ENCODE results near the gene B3GAT1. TPM values are rescaled to one million over a fixed set of nuclear protein-coding genes. Genes with fewer than 3 reads are reported as not detected.

B3GAT1 gene
- total and polyA plus RNA-seq, 12 donors: 0.04 to 0.60 (median 0.08) TPM; not detected in 6

DNA sequence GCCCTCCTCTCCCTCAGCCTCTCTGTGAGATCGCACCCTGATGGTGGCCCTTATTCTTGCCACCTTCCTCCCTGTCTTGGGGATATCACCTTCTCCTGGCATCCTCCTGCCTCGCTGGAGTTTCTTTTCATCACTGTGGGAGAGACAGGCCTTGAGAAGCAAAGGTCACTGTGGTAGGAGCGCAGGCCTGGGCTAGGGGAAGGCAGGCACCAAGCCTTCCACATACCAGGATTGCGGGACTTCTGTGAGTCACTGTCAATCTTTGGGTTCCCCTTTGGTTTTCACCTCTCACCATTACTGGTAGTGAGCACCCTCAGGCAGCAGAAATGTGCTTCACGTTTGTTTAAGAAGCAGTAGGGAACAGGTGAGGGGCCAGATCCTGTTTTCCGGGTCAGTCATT lies 31.2 kb upstream of the B3GAT1 start:
- Histone ChIP-seq H3K9me3 (no peaks in the 10 kb centered on the region), H3K27me3 (peaks cover 0 to 33% (median 15%) of the 10 kb centered on the region in 7 donors), H3K4me1 (no peaks in the 10 kb centered on the region), H3K36me3 (no peaks in the 10 kb centered on the region), H3K27ac (no peak overlapping the region), H3K4me3 (no peak overlapping the region)
- intact Hi-C loops (cut with DNase I): no loop called here
- DNase-seq: no peak
- no peak for ATAC-seq
- 65 to 66% methylated on average over 6 of the region's 6 CpGs for WGBS, 2 donors
- TF ChIP-seq, protein P1, sequence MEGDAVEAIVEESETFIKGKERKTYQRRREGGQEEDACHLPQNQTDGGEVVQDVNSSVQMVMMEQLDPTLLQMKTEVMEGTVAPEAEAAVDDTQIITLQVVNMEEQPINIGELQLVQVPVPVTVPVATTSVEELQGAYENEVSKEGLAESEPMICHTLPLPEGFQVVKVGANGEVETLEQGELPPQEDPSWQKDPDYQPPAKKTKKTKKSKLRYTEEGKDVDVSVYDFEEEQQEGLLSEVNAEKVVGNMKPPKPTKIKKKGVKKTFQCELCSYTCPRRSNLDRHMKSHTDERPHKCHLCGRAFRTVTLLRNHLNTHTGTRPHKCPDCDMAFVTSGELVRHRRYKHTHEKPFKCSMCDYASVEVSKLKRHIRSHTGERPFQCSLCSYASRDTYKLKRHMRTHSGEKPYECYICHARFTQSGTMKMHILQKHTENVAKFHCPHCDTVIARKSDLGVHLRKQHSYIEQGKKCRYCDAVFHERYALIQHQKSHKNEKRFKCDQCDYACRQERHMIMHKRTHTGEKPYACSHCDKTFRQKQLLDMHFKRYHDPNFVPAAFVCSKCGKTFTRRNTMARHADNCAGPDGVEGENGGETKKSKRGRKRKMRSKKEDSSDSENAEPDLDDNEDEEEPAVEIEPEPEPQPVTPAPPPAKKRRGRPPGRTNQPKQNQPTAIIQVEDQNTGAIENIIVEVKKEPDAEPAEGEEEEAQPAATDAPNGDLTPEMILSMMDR (IDR thresholded peaks at IDR 0.05): no peak

DNA sequence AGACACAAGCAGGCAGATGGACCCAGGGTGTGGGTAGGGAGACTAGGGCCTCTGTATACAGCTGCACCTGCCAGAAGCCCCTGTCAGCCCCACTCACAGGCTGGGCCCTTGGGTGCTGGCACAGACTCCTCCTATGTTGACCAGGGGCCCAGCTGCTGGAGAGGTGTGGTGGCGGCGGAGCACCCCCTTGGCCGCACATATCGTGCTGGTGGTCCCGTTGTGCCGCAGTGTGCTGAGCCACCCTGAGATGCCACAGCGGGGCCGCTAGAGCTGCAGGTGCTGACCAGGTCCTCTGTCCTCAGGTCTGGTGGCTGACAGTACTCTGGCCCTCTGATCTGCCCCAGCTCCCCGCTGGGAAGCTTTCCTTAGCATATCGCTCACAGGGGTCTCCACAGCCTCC lies 30.2 kb upstream of the B3GAT1 start:
- no peak for ATAC-seq
- intact Hi-C loops (cut with DNase I): no loop called here
- WGBS, 2 donors: 81 to 90% methylated on average over 10 of the region's 10 CpGs

DNA sequence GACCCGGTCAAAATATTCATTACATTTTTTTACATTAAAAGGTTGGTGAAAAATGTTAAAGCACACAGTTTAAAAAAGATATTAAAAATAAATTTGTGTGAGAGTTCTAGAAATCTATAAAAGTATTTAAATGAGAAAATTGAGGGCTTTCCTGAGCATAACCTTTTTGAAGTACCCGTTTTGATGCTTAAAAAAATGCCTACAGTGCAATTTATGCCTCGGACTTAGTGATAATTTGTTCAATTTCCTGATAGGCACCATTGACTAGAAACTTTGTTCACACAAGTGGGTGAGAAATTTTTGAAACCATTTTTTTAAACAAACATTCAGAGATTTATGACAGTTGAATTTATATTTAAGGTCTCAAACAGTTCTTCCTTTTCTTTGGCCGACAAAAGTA lies 29.7 kb upstream of the B3GAT1 start:
- Histone ChIP-seq H3K36me3 (no peaks in the 10 kb centered on the region), H3K4me1 (no peaks in the 10 kb centered on the region), H3K4me3 (no peak overlapping the region), H3K27me3 (peaks cover 0 to 22% (median 15%) of the 10 kb centered on the region in 7 donors), H3K27ac (no peak overlapping the region), H3K9me3 (no peaks in the 10 kb centered on the region)
- no peak for ATAC-seq
- no peak for DNase-seq
- TF ChIP-seq, protein P1 (IDR thresholded peaks at IDR 0.05): no peak
- 76 to 85% methylated on average over 4 of the region's 4 CpGs for WGBS, 2 donors
- intact Hi-C loops (cut with DNase I): no loop called here

More for the DNA sequence above, 30.2 kb upstream of the B3GAT1 start:
- Histone ChIP-seq H3K36me3 (no peaks in the 10 kb centered on the region), H3K4me3 (no peak overlapping the region), H3K27me3 (peaks cover 0 to 23% (median 15%) of the 10 kb centered on the region in 7 donors), H3K4me1 (no peaks in the 10 kb centered on the region), H3K9me3 (no peaks in the 10 kb centered on the region), H3K27ac (no peak overlapping the region)
- TF ChIP-seq, protein P1 (IDR thresholded peaks at IDR 0.05): no peak
- DNase-seq: no peak

DNA sequence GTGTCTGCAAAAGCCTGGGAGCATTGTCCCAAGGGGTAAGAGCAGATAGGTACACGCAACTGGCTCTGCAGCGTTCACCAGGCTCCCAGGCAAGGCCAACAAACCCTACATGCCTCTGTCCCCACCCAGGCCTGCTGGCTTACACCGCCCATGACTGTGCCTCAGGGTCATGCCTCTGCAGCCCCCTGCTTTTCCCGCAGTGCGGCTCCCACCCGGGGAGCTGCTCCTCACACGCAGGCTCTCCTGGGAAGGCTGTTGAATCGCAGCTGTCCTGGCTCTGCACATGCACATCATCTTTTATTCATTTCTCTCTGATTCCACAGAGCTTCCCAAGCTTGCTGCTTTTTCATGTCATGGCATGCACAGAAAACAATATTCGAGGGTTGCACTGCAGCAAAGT lies 29.2 kb upstream of the B3GAT1 start:
- TF ChIP-seq, protein P1 (IDR thresholded peaks at IDR 0.05): no peak
- no peak overlapping the region for H3K27ac ChIP-seq
- H3K4me3 ChIP-seq: no peak overlapping the region
- peaks cover 0 to 25% (median 15%) of the 10 kb centered on the region in 7 donors for H3K27me3 ChIP-seq
- no peaks in the 10 kb centered on the region for H3K9me3 ChIP-seq
- 59 to 65% methylated on average over 9 of the region's 9 CpGs for WGBS, 2 donors
- no peak for DNase-seq
- intact Hi-C loops (cut with DNase I): no loop called here
- H3K36me3 ChIP-seq: no peaks in the 10 kb centered on the region
- H3K4me1 ChIP-seq: no peaks in the 10 kb centered on the region
- no peak for ATAC-seq

All from heart right ventricle (tissue), 16 donors.